HepG2 (cell line): Measurements from ENCODE around the gene ARFGAP3. TPM values are rescaled to one million over a fixed set of nuclear protein-coding genes. Genes with fewer than 3 reads are reported as not detected.
A peak's percentile ranks its signal among the peaks of the same experiment; 100 is the strongest.

Experiments used
- ATF7 ChIP-seq, 2 experiments: fragments of 450-650 bp in 1 of 2; sonication (generic) in 1 of 2; formaldehyde crosslinking in 1 of 2; IDR thresholded peaks; 2 replicates each; pipeline versions ENCODE4 v1.4.0 to v1.6.1; 2016 to 2020; ENCODE audit warnings: antibody characterized with exemption in 1 of 2, mild to moderate bottlenecking in 1 of 2, missing genetic modification reagents in 1 of 2
- ATF7-NPFF ChIP-seq: sonication (generic); formaldehyde crosslinking; IDR thresholded peaks from 2 replicates; pipeline ENCODE4 v1.8.1; 2023; ENCODE audit warnings: mild to moderate bottlenecking, low read depth, missing genetic modification reagents, moderate library complexity
- ERF ChIP-seq: IDR thresholded peaks from 2 replicates; pipeline ENCODE4 v1.6.1; 2018; ENCODE audit warnings: missing biosample characterization, missing genetic modification reagents
- FOXP1 ChIP-seq, 2 experiments: fragments of 450-650 bp in 1 of 2; IDR thresholded peaks; 2 replicates each; pipeline ENCODE4 v1.6.1; 2017 to 2018; ENCODE audit warnings: antibody characterized with exemption in 1 of 2
- HIVEP1 ChIP-seq: sonication (generic); formaldehyde crosslinking; IDR thresholded peaks from 2 replicates; pipeline ENCODE4 v1.4.0; 2020; ENCODE audit warnings: mild to moderate bottlenecking, missing genetic modification reagents
- MED13 ChIP-seq: sonication (generic); formaldehyde crosslinking; IDR thresholded peaks from 2 replicates; pipeline ENCODE4 v1.5.0; 2020; ENCODE audit warnings: missing genetic modification reagents
- MED8 ChIP-seq: sonication (generic); formaldehyde crosslinking; IDR thresholded peaks from 2 replicates; pipeline ENCODE4 v1.8.1; 2023; ENCODE audit warnings: mild to moderate bottlenecking, missing genetic modification reagents; ENCODE audit not compliant: insufficient replicate concordance
- PBX2 ChIP-seq: IDR thresholded peaks from 2 replicates; pipeline ENCODE4 v1.6.1; 2016; ENCODE audit warnings: control low read depth
- PHF20 ChIP-seq: sonication (generic); formaldehyde crosslinking; IDR thresholded peaks from 2 replicates; pipeline ENCODE4 v1.5.0; 2020; ENCODE audit warnings: mild to moderate bottlenecking, missing genetic modification reagents
- PHF5A ChIP-seq: IDR thresholded peaks from one replicate; pipeline ENCODE4 v1.6.1; 2018; ENCODE audit warnings: low read depth, missing genetic modification reagents; ENCODE audit not compliant: unreplicated experiment
- PRDM4 ChIP-seq: sonication (generic); formaldehyde crosslinking; IDR thresholded peaks from 2 replicates; pipeline ENCODE4 v1.9.0; 2021; ENCODE audit warnings: missing genetic modification reagents, borderline replicate concordance
- SIX1 ChIP-seq: sonication (generic); formaldehyde crosslinking; IDR thresholded peaks from 2 replicates; pipeline ENCODE4 v1.4.0; 2020; ENCODE audit warnings: missing genetic modification reagents, borderline replicate concordance
- THAP9 ChIP-seq: sonication (generic); formaldehyde crosslinking; IDR thresholded peaks from 2 replicates; pipeline ENCODE4; 2020; ENCODE audit warnings: missing genetic modification reagents, mild to moderate bottlenecking, borderline replicate concordance
- ZNF264 ChIP-seq: sonication (generic); formaldehyde crosslinking; IDR thresholded peaks from 2 replicates; pipeline ENCODE4 v1.4.0; 2020; ENCODE audit warnings: missing genetic modification reagents
- ZNF432 ChIP-seq: sonication (generic); formaldehyde crosslinking; IDR thresholded peaks from 2 replicates; pipeline ENCODE4 v1.5.0; 2020; ENCODE audit warnings: missing genetic modification reagents, mild to moderate bottlenecking, borderline replicate concordance
- ZNF580 ChIP-seq: IDR thresholded peaks from 2 replicates; pipeline ENCODE4 v1.6.1; 2016; ENCODE audit warnings: low read depth, borderline replicate concordance
- ZNF598 ChIP-seq: sonication (generic); formaldehyde crosslinking; IDR thresholded peaks from 2 replicates; pipeline ENCODE4 v1.5.1; 2020; ENCODE audit warnings: mild to moderate bottlenecking, missing genetic modification reagents, borderline replicate concordance
- ZNF644 ChIP-seq: IDR thresholded peaks from 2 replicates; pipeline ENCODE4 v1.6.1; 2016; ENCODE audit warnings: low read depth
- ZNF704 ChIP-seq: sonication (generic); formaldehyde crosslinking; IDR thresholded peaks from 2 replicates; pipeline ENCODE4 v1.8.1; 2023; ENCODE audit warnings: mild to moderate bottlenecking, inconsistent platforms, moderate library complexity, missing genetic modification reagents, borderline replicate concordance
- ZNF792 ChIP-seq: IDR thresholded peaks from 2 replicates; pipeline ENCODE4 v1.6.1; 2016
- ZSCAN9 ChIP-seq: IDR thresholded peaks from 2 replicates; pipeline ENCODE4 v1.6.1; 2016; ENCODE audit warnings: borderline replicate concordance
- polyA plus RNA-seq, 8 experiments: library from polyadenylated mRNA; depleted of rRNA in 3 of 8; stranded (reverse) in 7 of 8; unstranded in 1 of 8; fragments of >200 nt; fragmentation: Illumina TruSeq in 4 of 8; extraction: Trizol in 4 of 8; gene quantifications; 2 replicates each; pipeline versions ENCODE4 v1.2.1 to v1.2.3, GENCODE V29; 2011 to 2016; ENCODE audit warnings: low read depth in 4 of 8, missing spikeins in 1 of 8, mixed read lengths in 1 of 8; ENCODE audit not compliant: insufficient read depth in 1 of 8
- total RNA-seq, 5 experiments: library from RNA; depleted of rRNA; stranded (reverse); fragments of >200 nt; fragmentation: Illumina TruSeq; extraction: Trizol; gene quantifications; 2 replicates each; pipeline ENCODE4 v1.2.3, GENCODE V29; 2016; ENCODE audit warnings: low read depth in 1 of 5

Gene ARFGAP3
- total and polyA plus RNA-seq, 2 of the 13 experiments (the other 11 are each of a cell fraction or from before 2014, with no cell fraction given) = 41.7 to 61.6 TPM

- TF ChIP-seq ERF (CRISPR knock-in tag) (peak; percentile 88), MED8 (CRISPR knock-in tag) (no peak), PHF5A (CRISPR knock-in tag) (no peak), ZNF644 (no peak), ZSCAN9 (peak; percentile 64; the same call in 1 of the 2 replicates), PHF20 (CRISPR knock-in tag) (peak; percentile 61; the same call in 1 of the 2 replicates), ZNF598 (CRISPR knock-in tag) (0 out of 2 replicates have a peak, but pooled peaks have one; percentile 68), ZNF264 (CRISPR knock-in tag) (peak; percentile 53; the same call in 1 of the 2 replicates), ATF7 (IDR thresholded peaks at IDR 0.05) (no peak), ATF7 (CRISPR knock-in tag; IDR thresholded peaks at IDR 0.05) (no peak; the same call in 1 of the 2 replicates), ATF7-NPFF (CRISPR knock-in tag) (peak; percentile 99), ZNF580 (CRISPR knock-in tag) (peak; percentile 87; the same call in 1 of the 2 replicates), ZNF704 (peak; percentile 98), ZNF432 (CRISPR knock-in tag) (no peak), ZNF792 (peak; percentile 92), THAP9 (CRISPR knock-in tag) (peak; percentile 40; the same call in 1 of the 2 replicates), PRDM4 (CRISPR knock-in tag) (no peak), HIVEP1 (CRISPR knock-in tag) (peak; percentile 79), MED13 (CRISPR knock-in tag) (peak; percentile 87), PBX2 (CRISPR knock-in tag) (no peak), FOXP1 (IDR thresholded peaks at IDR 0.05) (no peak), FOXP1 (CRISPR knock-in tag; IDR thresholded peaks at IDR 0.05) (no peak), SIX1 (CRISPR knock-in tag) (no peak)
These were observed at the start of gene ARFGAP3 (continued) for GRCh38 chr22:42856865-42857704.
